ENCODE results near the gene SCAMP1. TPM values are rescaled to one million over a fixed set of nuclear protein-coding genes. Genes with fewer than 3 reads are reported as not detected.

SCAMP1 gene
- total RNA-seq, 2 experiments from 2014 or later: 13.6 to 14.8 TPM

GRCh38 chr5:78486218-78486617 lies 125.8 kb downstream of the SCAMP1 start:
- Mint-ChIP-seq H3K4me3 (no peak overlapping the region), H3K9me3 (no peaks in the 10 kb centered on the region), H3K27ac (no peak overlapping the region), H3K27me3 (no peaks in the 10 kb centered on the region), H3K4me1 (ENCODE audit: low read depth) (peaks cover 9% of the 10 kb centered on the region), H3K36me3 (ENCODE audit: low read depth) (peaks cover 4% of the 10 kb centered on the region)
- ATAC-seq (no peak), DNase-seq (no peak)
- CTCF ChIA-PET: interaction anchor here (1.5 kb wide), 1 partner anchor 18 kb away, joined by 4 read pairs; no protein-coding TSS in a partner anchor
- intact Hi-C loops (cut with micrococcal nuclease): no loop called here
- POLR2A ChIA-PET: no interaction called here
- no peak for TF ChIP-seq CTCF (IDR thresholded peaks at IDR 0.05)

- no peak overlapping the region for H3K27ac Mint-ChIP-seq
- peaks cover 9% of the 10 kb centered on the region for H3K4me1 Mint-ChIP-seq (ENCODE audit: low read depth)
- DNase-seq (no peak), ATAC-seq (no peak)
- no peaks in the 10 kb centered on the region for H3K9me3 Mint-ChIP-seq
- no peak overlapping the region for H3K4me3 Mint-ChIP-seq
- TF ChIP-seq CTCF (IDR thresholded peaks at IDR 0.05): no peak
- CTCF ChIA-PET: interaction anchor here (1.5 kb wide), 1 partner anchor 20 kb away, joined by 4 read pairs; no protein-coding TSS in a partner anchor
- H3K27me3 Mint-ChIP-seq: no peaks in the 10 kb centered on the region
- H3K36me3 Mint-ChIP-seq (ENCODE audit: low read depth): peaks cover 2% of the 10 kb centered on the region
- intact Hi-C loops (cut with micrococcal nuclease): no loop called here
- POLR2A ChIA-PET: no interaction called here
Measured at GRCh38 chr5:78487846-78488245, 127.4 kb downstream of the SCAMP1 start.

- Mint-ChIP-seq H3K27ac (no peak overlapping the region), H3K4me1 (ENCODE audit: low read depth) (no peaks in the 10 kb centered on the region)
- POLR2A ChIA-PET: no interaction called here
Measured at GRCh38 chr5:78490709-78491485, 130.5 kb downstream of the SCAMP1 start.

GRCh38 chr5:78492224-78492623 lies 131.8 kb downstream of the SCAMP1 start:
- no peaks in the 10 kb centered on the region for H3K4me1 Mint-ChIP-seq (ENCODE audit: low read depth)
- no peak for TF ChIP-seq CTCF (IDR thresholded peaks at IDR 0.05)
- no peak for ATAC-seq
- H3K9me3 Mint-ChIP-seq: no peaks in the 10 kb centered on the region
- POLR2A ChIA-PET: no interaction called here
- CTCF ChIA-PET: interaction anchor here (1.2 kb wide), 1 partner anchor 29 kb away, joined by 3 read pairs; no protein-coding TSS in a partner anchor
- no peak overlapping the region for H3K4me3 Mint-ChIP-seq
- DNase-seq: no peak
- H3K27ac Mint-ChIP-seq: no peak overlapping the region
- H3K27me3 Mint-ChIP-seq: no peaks in the 10 kb centered on the region
- intact Hi-C loops (cut with micrococcal nuclease): no loop called here
- H3K36me3 Mint-ChIP-seq (ENCODE audit: low read depth): peaks cover 2% of the 10 kb centered on the region

More at GRCh38 chr5:78490709-78491485, 130.5 kb downstream of the SCAMP1 start:
- DNase-seq (no peak), ATAC-seq (no peak)
- TF ChIP-seq CTCF (IDR thresholded peaks at IDR 0.05): no peak
- H3K27me3 Mint-ChIP-seq: no peaks in the 10 kb centered on the region
- intact Hi-C loops (cut with micrococcal nuclease): no loop called here
- CTCF ChIA-PET: interaction anchor here (1.0 kb wide), 2 partner anchors 12 to 15 kb away, joined by 3 read pairs; no protein-coding TSS in a partner anchor
- H3K36me3 Mint-ChIP-seq (ENCODE audit: low read depth): peaks cover 2% of the 10 kb centered on the region
- H3K9me3 Mint-ChIP-seq: no peaks in the 10 kb centered on the region
- no peak overlapping the region for H3K4me3 Mint-ChIP-seq

GRCh38 chr5:78492650-78493049 lies 132.2 kb downstream of the SCAMP1 start:
- ChIA-PET POLR2A (no interaction called here), CTCF (interaction anchor here (1.2 kb wide), 1 partner anchor 28 kb away, joined by 3 read pairs; no protein-coding TSS in a partner anchor)
- intact Hi-C loops (cut with micrococcal nuclease): no loop called here
- H3K27ac Mint-ChIP-seq: no peak overlapping the region
- ATAC-seq (no peak), DNase-seq (no peak)
- no peaks in the 10 kb centered on the region for H3K4me1 Mint-ChIP-seq (ENCODE audit: low read depth)
- TF ChIP-seq CTCF (IDR thresholded peaks at IDR 0.05): no peak
- no peaks in the 10 kb centered on the region for H3K9me3 Mint-ChIP-seq
- no peak overlapping the region for H3K4me3 Mint-ChIP-seq
- H3K36me3 Mint-ChIP-seq (ENCODE audit: low read depth): peaks cover 2% of the 10 kb centered on the region
- H3K27me3 Mint-ChIP-seq: no peaks in the 10 kb centered on the region

Measured in activated CD8-positive, alpha-beta T cell treated with anti-CD3 and anti-CD28 coated beads for 36 hours (primary cell).